Retinal pigment epithelial cell (primary cell): ENCODE data around the gene P2RX3.

Experiments used
- DNase-seq: peaks from one replicate; pipeline ENCODE4 v3.0.0-alpha.2; 2010; ENCODE audit warnings: low read depth
- H3K4me3 ChIP-seq: 2 replicates; pipeline ENCODE4 v1.5.1; 2011; ENCODE audit warnings: mild to moderate bottlenecking, low read length, control low read depth, moderate library complexity
- TF ChIP-seq, protein P1 (sequence below): conservative IDR thresholded peaks from 2 replicates; pipeline ENCODE4 v1.5.1; 2011; ENCODE audit warnings: low read depth, low read length, control low read depth, inconsistent platforms

The P2RX3 gene

DNA sequence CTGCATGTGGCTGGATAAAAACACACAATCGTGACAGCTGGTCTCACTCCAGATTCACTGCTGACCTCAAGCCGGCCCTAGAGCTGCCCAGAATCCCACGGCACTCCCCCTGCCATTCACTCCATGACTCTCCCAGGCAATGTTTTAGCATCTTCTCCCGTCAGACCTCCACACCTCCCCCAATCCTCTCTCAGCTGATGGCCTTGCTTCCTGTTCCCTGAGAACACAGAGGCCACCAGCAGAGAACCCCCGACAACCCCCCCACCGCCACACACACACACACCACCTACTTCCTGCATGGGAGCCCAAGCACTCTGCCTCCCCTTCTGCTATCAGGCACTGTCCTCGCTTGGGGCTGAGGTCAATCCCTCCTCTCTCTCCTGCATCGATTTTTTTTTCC, 22.7 kb upstream of the P2RX3 start:
- no peak for DNase-seq
- TF ChIP-seq, protein P1, sequence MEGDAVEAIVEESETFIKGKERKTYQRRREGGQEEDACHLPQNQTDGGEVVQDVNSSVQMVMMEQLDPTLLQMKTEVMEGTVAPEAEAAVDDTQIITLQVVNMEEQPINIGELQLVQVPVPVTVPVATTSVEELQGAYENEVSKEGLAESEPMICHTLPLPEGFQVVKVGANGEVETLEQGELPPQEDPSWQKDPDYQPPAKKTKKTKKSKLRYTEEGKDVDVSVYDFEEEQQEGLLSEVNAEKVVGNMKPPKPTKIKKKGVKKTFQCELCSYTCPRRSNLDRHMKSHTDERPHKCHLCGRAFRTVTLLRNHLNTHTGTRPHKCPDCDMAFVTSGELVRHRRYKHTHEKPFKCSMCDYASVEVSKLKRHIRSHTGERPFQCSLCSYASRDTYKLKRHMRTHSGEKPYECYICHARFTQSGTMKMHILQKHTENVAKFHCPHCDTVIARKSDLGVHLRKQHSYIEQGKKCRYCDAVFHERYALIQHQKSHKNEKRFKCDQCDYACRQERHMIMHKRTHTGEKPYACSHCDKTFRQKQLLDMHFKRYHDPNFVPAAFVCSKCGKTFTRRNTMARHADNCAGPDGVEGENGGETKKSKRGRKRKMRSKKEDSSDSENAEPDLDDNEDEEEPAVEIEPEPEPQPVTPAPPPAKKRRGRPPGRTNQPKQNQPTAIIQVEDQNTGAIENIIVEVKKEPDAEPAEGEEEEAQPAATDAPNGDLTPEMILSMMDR = no peak
- H3K4me3 ChIP-seq = no peak overlapping the region

DNA sequence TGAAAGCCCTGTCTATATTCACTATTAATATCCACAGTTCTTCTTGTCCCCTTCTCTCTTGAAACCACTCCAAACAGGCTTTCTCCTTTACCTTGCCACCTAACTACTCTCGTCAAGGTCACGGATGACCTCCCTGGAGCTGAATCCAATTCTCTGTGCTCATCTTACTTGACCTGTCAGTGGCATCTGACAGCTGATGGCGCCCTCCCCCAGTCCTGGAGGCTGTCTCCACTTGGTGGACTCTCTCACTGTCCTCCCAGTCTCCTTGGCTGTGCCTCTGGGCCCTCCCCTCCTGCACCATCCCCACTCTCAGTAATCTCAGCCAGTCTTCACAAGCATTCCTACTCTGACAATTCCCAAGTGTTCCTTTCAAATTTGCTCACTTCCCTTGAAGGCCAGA, 22.1 kb upstream of the P2RX3 start:
- TF ChIP-seq, protein P1 = no peak

DNA sequence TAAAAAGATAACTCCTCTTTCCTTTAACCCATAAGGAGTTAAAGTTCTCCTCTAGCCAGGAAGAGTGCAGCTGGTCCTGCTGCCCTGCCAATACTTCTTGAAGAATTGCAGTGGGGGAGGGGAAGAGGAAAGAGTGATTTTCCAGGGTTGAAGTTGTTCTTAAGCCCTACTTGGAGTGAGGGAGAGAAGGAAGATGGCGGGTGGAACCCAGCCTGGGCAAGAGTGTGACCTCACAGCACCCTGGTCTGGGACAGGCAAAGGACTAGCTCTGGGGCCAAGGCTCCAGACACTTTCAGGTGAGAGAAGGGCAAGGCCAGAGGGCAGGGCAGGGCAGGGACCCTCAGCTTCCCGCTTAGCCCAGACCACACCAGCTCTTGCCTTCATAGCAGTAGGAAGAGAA, 20.0 kb upstream of the P2RX3 start:
- no peak overlapping the region for H3K4me3 ChIP-seq
- DNase-seq = no peak
- TF ChIP-seq, protein P1 = no peak

More for the DNA sequence above, 22.1 kb upstream of the P2RX3 start:
- DNase-seq = no peak
- H3K4me3 ChIP-seq = no peak overlapping the region

DNA sequence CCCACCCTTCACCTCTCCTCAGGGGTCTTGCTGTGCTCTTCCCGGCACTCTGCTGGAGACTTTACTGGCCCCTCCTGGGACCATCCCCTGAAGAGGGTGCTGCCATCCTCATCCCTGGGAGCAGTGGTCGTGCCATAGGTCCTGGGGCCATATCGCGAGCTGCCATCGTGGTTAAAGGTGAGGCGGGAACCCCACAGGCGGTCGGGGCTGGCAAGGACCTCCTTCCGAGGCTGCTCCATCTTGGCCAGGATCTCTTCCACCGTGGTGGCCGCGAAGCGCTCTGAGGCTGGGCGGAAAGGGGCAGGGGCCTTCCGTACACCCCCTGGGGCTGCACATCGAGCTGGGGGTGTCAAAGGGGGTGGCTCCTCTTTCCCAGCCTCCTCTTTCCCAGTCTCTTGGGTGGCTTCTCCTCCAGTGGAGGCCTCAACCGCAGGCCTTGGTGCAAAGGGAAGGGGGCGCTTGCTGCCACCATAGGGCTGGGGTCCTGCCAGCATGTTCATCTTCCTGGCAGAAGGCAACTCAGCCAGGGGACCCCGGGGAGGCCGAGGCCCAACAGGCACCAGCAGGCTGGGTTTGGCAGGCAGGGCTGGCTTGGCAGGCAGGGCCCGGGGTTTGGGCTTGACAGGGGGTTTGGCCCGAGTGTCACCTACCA, 18.0 kb upstream of the P2RX3 start:
- no peak overlapping the region for H3K4me3 ChIP-seq

DNA sequence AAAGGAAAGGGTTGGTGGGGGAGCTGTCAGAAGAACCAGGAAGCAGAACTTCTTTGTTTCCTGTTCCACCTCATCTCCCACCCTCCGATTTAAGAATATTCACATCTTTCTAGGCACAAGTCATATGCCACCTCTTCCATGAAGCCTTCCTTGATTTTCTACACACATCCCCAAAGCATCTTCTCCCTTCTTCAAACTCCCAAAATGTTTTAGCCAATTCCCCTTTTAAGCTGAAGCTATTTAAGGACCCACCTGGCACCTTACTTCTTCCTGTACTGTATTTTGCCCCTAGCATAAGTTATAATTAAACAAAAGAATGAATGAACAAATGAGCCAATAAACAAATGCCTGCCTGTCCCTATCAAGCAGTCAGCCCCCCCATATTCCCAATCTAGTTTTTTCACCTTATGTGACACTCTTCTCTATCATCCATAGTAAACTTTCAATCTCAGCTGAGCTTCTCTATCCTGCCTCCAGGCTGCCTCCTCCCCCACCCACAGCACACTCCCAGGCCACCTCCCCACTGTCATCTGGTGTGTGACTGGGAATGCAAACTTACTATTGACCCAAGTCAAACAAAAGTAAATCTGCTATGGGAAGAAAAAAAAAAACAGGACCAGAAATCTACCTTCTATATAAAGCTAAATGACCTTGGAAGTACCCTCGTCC, 17.3 kb upstream of the P2RX3 start:
- DNase-seq = no peak
- H3K4me3 ChIP-seq = peak overlapping the region; percentile 47
- TF ChIP-seq, protein P1 = no peak

More for the DNA sequence above, 18.0 kb upstream of the P2RX3 start:
- TF ChIP-seq, protein P1 = no peak
- no peak for DNase-seq

DNA sequence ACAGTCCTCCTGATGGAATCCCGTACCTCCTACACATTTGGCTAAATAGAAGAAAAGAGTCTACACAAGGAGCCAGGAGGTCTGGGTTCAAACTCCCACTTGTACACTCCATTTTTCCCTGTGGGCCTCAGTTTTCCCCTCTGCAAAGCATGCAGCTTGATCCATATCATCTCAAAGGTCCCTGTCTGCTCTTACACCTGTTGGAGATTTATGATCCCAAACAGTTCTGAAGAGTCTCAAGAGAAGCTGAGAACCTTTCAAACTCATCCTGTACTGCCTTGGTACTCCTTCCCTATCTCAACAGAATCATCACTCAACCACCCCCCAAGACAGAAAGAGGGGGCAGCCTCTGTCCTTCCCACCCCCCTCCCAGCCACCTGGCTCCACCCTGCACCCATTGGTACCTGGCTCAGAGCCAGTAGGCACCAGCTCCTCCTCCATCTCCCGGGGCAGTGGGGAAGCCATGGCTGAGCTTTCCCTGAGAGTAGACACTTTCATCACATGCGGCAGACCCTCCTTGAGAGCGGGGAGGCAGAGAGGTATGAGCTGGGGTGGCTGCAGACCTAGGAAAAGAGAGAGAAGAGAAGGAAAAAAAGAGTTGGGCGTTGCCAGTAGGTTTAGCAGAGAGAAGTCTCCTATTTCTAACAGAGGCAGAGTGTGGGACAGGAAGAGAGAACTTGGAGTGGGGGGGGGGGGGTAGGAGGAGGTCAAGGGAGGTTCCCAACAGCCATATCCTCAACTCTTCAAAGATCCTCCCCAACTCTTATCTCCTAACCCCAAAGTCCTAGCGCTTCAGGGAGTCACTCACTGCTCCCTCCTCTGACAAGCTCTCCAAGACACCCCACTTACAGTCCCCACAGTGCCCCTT, 16.5 kb upstream of the P2RX3 start:
- peak overlapping the region; percentile 47 for H3K4me3 ChIP-seq
- no peak for DNase-seq
- TF ChIP-seq, protein P1 = no peak
